HepG2 (cell line): Measurements from ENCODE around the gene CXXC5. TPM values are rescaled to one million over a fixed set of nuclear protein-coding genes. Genes with fewer than 3 reads are reported as not detected.
A peak's percentile ranks its signal among the peaks of the same experiment; 100 is the strongest.

Experiments
- ARNT ChIP-seq: fragments of 450-650 bp; IDR thresholded peaks from 2 replicates; pipeline ENCODE4 v1.6.1; 2017
- ATRX ChIP-seq: sonication (generic); formaldehyde crosslinking; IDR thresholded peaks from 2 replicates; pipeline ENCODE4 v1.4.0; 2020; ENCODE audit warnings: missing genetic modification reagents, borderline replicate concordance
- DNMT3B ChIP-seq: conservative IDR thresholded peaks from 2 replicates; pipeline ENCODE4 v1.6.1; 2016; ENCODE audit warnings: missing biosample characterization, control low read depth
- ETS1 ChIP-seq: sonication (generic); formaldehyde crosslinking; IDR thresholded peaks from 2 replicates; pipeline ENCODE4 v1.4.0; 2020; ENCODE audit warnings: missing genetic modification reagents
- GMEB2 ChIP-seq: IDR thresholded peaks from 2 replicates; pipeline ENCODE4 v1.6.1; 2016; ENCODE audit warnings: missing biosample characterization, missing genetic modification reagents, low read depth
- HDAC6 ChIP-seq: fragments of 200-600 bp; sonication (generic); IDR thresholded peaks from 2 replicates; pipeline ENCODE4 v1.7.0; 2017; ENCODE audit warnings: mild to moderate bottlenecking, antibody characterized with exemption, low read length, low read depth
- HOXD1 ChIP-seq: sonication (generic); formaldehyde crosslinking; IDR thresholded peaks from 2 replicates; pipeline ENCODE4 v1.5.0; 2020; ENCODE audit warnings: missing genetic modification reagents
- IKZF5 ChIP-seq: IDR thresholded peaks from 2 replicates; pipeline ENCODE4 v1.6.1; 2018; ENCODE audit warnings: missing genetic modification reagents, mild to moderate bottlenecking, missing compliant biosample characterization
- MIXL1 ChIP-seq: IDR thresholded peaks from 2 replicates; pipeline ENCODE4 v1.6.1; 2016
- NFKB2 ChIP-seq: sonication (generic); formaldehyde crosslinking; IDR thresholded peaks from 2 replicates; pipeline ENCODE4 v1.4.0; 2020; ENCODE audit warnings: missing genetic modification reagents, borderline replicate concordance
- PHF21A ChIP-seq: sonication (generic); formaldehyde crosslinking; IDR thresholded peaks from 2 replicates; pipeline ENCODE4 v1.5.0; 2020; ENCODE audit warnings: mild to moderate bottlenecking, missing genetic modification reagents
- SMAD3 ChIP-seq: sonication (generic); formaldehyde crosslinking; IDR thresholded peaks from 2 replicates; pipeline ENCODE4 v1.4.0; 2020; ENCODE audit warnings: missing genetic modification reagents
- TFAP4 ChIP-seq: sonication (generic); IDR thresholded peaks from 2 replicates; pipeline ENCODE4 v1.6.1; 2016; ENCODE audit warnings: low read depth, borderline replicate concordance
- ZBTB39 ChIP-seq: sonication (generic); formaldehyde crosslinking; IDR thresholded peaks from 2 replicates; pipeline ENCODE4 v1.5.0; 2020; ENCODE audit warnings: missing genetic modification reagents
- ZBTB7B ChIP-seq: sonication (generic); formaldehyde crosslinking; IDR thresholded peaks from 2 replicates; pipeline ENCODE4 v1.4.0; 2020; ENCODE audit warnings: missing genetic modification reagents
- ZNF138 ChIP-seq: sonication (generic); formaldehyde crosslinking; IDR thresholded peaks from 2 replicates; pipeline ENCODE4 v1.5.0; 2020; ENCODE audit warnings: mild to moderate bottlenecking, low read depth, missing genetic modification reagents
- ZNF251 ChIP-seq: sonication (generic); formaldehyde crosslinking; IDR thresholded peaks from 2 replicates; pipeline ENCODE4 v1.9.0; 2021; ENCODE audit warnings: mild to moderate bottlenecking, missing genetic modification reagents
- ZNF296 ChIP-seq: sonication (generic); formaldehyde crosslinking; conservative IDR thresholded peaks from 2 replicates; pipeline ENCODE4 v1.5.0; 2020; ENCODE audit warnings: mild to moderate bottlenecking, missing genetic modification reagents
- ZNF616 ChIP-seq: sonication (generic); formaldehyde crosslinking; IDR thresholded peaks from 2 replicates; pipeline ENCODE4 v1.5.0; 2020; ENCODE audit warnings: low read depth, mild to moderate bottlenecking, missing genetic modification reagents
- ZNF816 ChIP-seq: sonication (generic); formaldehyde crosslinking; IDR thresholded peaks from 2 replicates; pipeline ENCODE4 v1.8.0; 2022; ENCODE audit warnings: missing genetic modification reagents, mild to moderate bottlenecking, borderline replicate concordance
- ZNF879 ChIP-seq: sonication (generic); formaldehyde crosslinking; IDR thresholded peaks from 2 replicates; pipeline ENCODE4 v1.8.1; 2023; ENCODE audit warnings: missing genetic modification reagents
- polyA plus RNA-seq, 8 experiments: library from polyadenylated mRNA; depleted of rRNA in 3 of 8; stranded (reverse) in 7 of 8; unstranded in 1 of 8; fragments of >200 nt; fragmentation: Illumina TruSeq in 4 of 8; extraction: Trizol in 4 of 8; gene quantifications; 2 replicates each; pipeline versions ENCODE4 v1.2.1 to v1.2.3, GENCODE V29; 2011 to 2016; ENCODE audit warnings: low read depth in 4 of 8, missing spikeins in 1 of 8, mixed read lengths in 1 of 8; ENCODE audit not compliant: insufficient read depth in 1 of 8
- total RNA-seq, 5 experiments: library from RNA; depleted of rRNA; stranded (reverse); fragments of >200 nt; fragmentation: Illumina TruSeq; extraction: Trizol; gene quantifications; 2 replicates each; pipeline ENCODE4 v1.2.3, GENCODE V29; 2016; ENCODE audit warnings: low read depth in 1 of 5

CXXC5 gene
- total and polyA plus RNA-seq, 2 of the 13 experiments (the other 11 are each of a cell fraction or from before 2014, with no cell fraction given) = 32.3 to 33.0 TPM

GRCh38 chr5:139669662-139670368 lies 21.7 kb downstream of the CXXC5 start (continued):
- TF ChIP-seq GMEB2 (CRISPR knock-in tag) (no peak), HOXD1 (peak; percentile 59; the same call in 1 of the 2 replicates), MIXL1 (0 out of 2 replicates have a peak, but pooled peaks have one; percentile 21), ATRX (CRISPR knock-in tag) (no peak), DNMT3B (no peak), NFKB2 (CRISPR knock-in tag) (0 out of 2 replicates have a peak, but pooled peaks have one; percentile 33), ZBTB39 (no peak), PHF21A (CRISPR knock-in tag) (peak; percentile 63), ZNF616 (CRISPR knock-in tag) (no peak), ZNF251 (CRISPR knock-in tag) (no peak), HDAC6 (no peak), ZNF879 (no peak), ZNF138 (CRISPR knock-in tag) (no peak), ZNF296 (CRISPR knock-in tag) (no peak; the same call in 1 of the 2 replicates), SMAD3 (CRISPR knock-in tag) (no peak), ETS1 (CRISPR knock-in tag) (no peak), TFAP4 (peak; percentile 95), ARNT (no peak), IKZF5 (CRISPR knock-in tag) (no peak), ZBTB7B (peak; percentile 85), ZNF816 (CRISPR knock-in tag) (no peak)
